ENCODE results near the gene QKI.
"Not testable (repeated sequence)": the region's sequence is repeated elsewhere in the genome, so short reads cannot be mapped to it uniquely, and the experiment has no call there.

The QKI gene

DNA sequence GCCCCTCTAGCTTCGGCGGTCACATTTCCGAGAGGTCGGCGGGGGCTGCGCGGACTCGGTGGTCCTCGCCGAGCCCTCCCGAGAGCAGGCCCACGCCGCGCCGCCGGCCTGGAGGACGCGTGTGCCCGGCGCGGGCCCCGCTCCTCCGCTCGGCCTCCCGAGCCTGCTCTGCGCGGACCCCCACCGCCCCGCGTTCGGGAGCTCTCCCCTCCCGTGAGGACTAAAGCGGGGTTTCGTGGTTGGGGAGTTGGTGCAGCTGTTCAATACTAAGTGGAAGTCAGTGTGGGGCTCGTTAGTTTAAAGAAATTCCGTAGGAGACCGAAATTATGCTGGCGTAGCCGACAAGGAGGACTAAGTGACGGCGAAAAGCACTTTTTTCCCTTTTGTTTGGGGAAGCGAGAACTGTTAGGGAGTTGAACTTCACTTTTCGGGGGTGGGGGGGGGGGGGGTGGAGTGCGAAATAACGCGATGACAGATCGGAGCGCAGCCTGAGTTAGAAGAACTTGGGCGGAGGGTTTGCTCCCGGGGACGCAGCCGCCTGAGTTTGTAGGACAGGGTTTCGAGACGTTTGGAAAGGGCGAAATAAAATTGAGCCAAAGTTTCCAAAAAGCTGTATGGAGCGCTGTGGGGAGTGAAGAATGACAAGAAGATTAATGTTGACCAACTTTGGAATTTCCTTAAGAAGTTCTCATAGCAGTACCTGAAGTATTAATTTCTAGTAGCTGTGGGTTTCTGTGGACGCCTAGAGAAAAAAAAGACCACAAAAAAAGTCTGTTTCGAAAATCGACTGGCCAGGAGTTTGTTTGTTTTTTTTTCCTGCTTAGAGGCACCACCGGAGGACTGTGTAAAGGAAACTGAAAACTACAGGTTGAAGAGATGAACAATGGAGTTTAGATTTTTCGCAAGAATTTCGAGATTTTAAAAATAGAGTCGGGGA is 1.4 kb downstream of the QKI start:
- peak; percentile 54 for DNase-seq

DNA sequence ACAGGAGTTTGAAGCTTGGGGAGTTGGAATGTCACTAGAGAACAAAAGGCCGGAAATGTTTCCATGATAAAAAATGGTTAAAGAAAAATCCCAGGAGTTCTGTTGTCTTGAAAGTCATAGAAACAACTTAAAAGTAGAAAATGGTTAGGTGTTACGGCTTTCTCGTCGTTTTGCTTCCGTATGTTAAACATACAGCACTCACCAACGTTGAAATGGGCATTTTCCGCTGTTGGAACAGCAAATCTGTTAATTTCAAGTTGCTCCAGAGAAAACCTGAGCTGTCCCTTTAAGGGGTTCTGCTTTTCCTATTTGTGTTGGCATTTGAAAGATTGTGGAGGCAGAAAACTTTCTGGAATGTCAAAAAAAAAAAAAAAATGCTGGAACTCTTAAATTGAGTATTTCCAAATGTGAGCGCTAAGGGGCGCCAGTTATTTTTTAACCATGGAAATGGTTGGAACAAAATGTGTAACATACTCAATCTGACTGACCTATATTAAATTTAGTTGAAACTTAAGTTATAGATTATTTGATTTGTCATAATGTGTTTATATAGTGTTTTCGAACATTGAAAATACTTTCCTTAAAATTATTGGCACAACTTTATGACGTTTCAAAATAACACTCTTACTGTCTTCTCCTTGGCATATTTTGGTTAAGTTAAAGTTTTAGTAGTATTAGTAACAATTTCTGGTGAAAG is 2.2 kb downstream of the QKI start:
- DNase-seq = peak; percentile 41

DNA sequence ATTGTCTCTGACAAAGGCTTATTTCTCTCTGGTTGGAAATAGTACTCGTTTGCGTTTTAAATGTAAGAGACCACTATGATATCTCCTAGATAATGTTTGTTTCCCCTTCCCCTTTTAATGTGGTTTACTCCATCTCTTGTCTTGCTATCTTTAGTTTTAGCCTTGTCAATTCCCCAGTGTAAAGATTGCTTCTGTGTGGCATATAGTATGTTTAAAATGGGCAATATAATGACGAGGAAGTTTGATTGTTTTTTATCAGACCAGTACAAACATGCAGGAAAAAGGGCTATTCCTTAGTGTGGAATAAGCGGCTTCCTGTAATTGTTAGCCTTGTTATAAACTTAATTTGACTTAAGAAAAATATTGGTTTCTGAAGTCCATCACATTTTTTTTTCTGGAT is 3.1 kb downstream of the QKI start:
- DNase-seq = no peak

DNA sequence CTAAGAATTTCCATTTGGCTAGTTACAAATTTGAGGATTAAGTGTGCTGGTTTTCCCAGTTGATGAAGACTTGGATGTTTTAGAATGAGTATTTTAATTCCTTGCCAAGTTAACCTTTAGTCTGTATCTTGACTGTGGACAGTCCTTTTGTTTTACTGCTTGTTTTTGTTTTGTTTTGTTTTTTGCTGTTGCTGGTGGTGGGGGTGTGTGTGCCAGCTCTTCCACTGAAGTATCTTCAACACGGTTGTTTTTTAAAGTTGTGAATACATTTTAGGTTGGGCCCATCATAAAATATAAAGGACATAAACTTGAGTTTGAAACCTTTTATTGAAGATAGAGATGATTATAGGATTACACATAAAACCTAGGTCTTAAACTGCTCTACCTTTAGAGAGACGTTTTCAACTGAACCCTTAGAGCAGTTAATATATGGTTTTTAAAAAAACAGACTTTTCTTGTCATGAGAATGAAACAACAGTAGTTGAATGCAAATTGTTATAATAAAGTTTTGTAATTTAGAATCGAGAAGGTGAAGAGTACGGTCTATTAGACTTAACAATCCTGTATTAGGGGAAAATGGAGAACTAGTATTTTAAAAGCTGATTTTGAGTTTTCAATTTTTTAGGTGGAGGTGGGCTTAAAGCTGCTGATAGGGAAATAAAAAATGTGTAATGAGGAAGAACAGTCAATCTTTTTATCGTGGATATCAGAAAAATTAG is 4.0 kb downstream of the QKI start:
- no peak for DNase-seq

DNA sequence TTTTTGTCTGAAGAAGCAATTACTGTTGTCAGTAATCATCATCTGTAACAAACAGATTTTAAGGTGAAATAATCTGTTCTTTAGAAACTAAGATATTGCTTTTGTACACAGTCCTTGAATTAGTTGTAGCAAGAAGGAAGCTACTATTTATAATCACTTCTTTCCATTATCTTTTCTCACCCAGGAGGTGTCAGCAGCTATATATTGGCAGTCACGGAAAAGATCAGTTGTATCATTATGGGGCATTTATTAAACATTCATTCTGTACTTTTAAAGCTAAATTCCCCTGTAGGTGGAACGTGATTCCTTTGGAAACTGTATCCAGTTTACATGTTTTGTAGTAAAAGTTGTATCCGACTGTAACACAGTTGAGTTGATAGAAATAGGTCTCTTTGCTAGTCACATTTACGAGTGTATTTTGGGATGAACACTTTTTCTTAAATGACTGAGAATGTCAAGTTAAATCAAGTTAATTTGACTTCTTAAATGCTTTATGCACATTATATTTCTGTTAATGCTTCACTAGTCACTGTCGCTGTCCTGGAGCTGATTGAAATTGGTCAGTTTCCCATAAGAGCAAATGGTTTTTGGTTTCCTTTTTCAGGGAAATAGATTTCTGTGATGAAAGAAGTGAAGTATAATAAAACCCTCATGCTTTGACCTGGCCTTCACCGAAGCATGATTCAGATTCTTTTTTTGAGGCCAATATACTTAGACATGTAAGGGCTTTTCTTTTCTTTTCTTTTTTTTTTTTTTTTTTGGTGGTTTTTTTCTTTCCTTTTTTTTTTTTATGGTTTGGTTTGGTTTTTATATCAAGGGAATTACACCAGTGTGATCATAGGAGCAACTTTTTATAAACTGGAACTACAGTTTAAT is 5.1 kb downstream of the QKI start:
- no peak for DNase-seq

DNA sequence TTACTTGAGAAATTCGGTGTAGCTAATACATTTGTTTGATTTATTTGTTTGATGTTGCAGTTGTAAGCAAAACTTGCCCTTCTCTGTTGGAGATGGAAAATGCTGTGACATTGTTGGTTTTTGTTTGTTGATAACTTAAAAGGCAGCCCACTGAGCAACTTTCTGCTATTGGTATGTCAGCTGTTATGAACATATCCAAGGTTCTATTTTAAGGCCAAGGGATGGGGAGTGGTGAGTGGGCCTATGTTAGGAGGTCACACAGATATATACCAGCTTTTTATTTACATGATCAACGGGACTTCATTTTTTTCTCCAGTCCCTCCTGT is 5.7 kb downstream of the QKI start:
- DNase-seq = no peak

DNA sequence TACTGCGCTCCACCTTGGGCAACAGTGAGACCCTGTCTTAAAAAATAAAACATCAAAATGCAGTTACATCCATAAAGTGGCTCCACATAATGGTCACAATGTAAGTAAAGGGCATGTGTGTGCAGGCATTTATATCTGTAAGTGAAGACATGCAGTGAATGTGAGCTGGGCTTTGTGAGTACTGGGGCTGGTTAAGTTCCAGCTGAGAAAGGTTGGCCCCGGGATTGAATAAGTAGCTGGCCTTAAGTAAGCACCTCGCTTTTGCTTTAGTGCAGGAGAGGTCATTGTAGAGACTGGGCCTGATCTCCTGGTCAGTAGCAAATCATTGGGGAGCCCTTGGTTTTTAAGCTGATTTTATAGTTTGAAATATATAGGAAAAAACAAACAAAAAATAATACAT is 8.0 kb downstream of the QKI start:
- no peak for DNase-seq

DNA sequence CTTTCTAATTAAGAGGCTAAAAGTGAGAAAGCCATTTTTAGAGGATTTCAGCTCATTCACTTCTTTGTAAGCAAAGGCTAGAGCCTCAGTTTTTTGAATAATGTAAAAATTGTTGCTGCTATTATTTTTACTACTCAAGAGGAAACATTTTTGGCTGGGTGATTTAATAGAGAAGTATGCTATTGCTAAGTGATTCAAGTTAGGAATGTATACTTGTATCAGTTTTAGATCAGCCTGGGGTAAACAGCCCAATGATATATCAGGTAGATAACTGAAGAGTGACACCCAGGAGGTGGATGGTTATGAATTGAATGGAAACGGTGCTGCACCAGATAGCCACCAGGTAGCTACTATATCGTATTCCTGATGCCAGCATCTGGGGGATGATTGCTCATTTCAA is 9.2 kb downstream of the QKI start:
- no peak for DNase-seq

DNA sequence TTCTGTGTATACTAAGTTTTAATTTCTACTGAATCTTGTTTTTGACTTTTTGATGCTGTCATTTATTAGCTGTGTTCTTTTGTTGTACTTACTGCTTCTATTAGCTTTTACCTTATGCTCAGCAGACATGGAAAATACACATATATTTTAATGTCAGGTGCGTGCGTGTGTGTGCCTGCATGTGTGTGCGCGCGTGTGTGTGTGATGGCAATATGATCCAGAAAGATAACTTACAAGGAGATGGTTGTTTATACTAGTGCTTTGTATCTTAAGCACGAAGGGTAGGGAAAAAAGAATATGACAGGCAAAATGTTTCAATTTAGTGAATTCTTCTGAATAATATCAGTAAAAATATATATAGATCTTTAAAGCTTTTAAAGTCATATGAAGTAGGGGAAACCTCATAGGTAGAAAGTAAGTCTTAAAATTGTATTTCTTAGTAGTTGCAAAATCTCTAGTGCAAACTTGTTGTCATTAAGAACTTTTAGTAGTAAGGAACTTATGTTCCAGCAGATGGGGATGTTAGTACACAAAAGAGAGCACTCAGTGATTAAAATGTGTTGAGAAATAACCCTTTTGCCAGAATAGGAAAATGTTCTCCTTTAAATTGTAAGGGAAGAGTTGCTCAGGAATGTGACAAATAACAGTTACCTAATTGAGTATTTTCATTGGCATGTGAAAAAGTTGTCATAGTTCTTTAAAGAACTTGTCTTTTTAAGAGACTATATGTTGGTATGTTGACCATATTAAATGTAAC is 13.2 kb downstream of the QKI start:
- no peak for DNase-seq

DNA sequence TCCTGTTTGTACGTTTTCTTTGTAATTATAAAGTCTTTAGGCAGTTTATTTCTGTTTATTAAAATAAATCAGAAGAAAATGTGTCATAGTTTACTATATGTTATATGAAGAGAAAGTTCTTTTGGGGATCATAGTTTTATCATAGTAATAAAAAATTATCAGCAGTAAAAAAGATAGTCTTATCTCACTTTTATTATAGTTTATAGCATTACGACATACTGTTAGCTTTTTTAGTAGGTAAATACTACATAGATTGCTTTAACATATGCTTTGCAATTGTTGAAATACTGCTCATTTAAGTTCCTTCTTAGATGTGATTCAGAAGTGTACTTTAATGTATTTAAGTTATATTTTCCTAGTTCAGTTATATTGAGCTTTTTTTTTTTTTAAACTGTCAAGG is 13.9 kb downstream of the QKI start:
- no peak for DNase-seq

DNA sequence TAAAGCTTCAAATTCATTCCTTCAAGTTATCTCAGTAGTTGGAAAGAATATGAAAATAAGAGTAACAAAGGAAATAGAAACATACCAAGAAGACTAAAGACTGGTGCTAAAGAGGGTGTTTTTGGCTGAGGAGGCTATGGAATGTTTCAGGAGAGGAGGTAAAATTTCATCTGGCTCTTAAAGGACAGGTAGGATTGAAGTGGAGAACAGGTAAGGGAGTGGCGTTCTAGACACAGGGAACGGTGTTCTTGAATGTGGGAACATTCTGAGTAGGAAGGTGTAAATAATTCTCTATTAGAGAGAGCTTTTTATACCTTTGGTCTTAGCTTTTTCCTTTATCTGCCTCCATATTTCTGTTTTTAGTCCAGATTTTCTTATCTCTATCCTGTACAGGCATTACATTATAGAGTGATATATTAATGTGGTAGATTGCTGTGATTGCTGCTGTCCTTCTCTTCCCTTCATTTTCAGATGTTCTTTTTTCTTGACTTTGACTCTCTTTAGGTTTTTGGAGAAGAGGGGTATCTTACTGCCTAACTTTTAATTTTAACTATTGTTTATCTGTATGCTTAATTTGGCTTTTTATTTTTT is 15.4 kb downstream of the QKI start:
- DNase-seq = no peak

DNA sequence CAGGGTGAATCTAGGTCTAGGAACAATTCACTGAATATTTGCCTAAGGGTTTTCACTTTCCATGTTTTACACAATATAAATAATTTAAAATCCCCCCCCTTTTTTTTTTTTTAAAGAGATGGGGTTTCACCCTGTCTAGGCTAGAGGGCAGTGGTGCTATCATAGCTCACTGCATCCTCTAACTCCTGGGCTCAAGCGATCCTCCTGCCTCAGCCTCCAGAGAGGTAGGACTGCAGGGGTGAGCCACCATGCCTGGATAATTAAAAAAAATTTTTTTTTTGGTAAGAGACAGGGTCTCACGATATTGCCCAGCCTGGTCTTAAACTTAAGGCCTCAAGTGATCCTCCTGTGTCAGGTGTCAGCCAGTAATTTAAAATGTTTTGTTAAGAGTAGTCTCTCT is 17.8 kb downstream of the QKI start:
- no peak for DNase-seq

DNA sequence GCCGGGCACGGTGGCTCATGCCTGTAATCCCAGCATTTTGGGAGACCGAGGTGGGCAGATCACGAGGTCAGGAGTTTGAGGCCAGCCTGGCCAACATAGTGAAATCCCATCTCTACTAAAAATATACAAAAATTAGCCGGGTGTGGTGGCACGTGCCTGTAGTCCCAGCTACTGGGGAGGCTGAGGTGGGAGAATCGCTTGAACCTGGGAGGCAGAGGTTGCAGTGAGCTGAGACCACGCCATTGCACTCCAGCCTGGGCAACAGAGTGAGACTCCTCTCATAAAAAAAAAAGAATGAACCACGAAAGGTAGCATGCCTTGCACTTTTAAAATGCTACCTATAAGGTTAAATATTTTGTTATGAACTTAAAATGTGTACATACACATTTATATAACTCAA is 19.0 kb downstream of the QKI start:
- DNase-seq = not testable (repeated sequence)

DNA sequence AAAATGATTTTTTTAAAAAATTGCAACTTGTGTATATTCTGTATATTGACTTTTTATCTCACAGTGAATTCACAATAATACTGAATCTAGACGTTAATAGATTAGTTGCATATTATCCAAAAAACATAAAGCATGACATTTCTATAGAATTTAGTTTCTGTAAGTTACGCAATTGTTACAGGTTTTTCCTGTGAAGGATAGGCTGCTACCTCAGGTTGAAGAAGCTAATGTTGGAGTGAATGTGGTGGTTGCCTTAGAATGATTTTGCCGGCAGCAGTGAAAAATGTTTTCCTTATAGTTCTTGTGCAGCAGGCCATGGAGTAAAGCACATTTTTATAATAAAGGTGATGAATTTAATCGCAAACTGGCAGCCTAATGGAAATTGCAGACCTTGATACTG is 20.5 kb downstream of the QKI start:
- DNase-seq = no peak

DNA sequence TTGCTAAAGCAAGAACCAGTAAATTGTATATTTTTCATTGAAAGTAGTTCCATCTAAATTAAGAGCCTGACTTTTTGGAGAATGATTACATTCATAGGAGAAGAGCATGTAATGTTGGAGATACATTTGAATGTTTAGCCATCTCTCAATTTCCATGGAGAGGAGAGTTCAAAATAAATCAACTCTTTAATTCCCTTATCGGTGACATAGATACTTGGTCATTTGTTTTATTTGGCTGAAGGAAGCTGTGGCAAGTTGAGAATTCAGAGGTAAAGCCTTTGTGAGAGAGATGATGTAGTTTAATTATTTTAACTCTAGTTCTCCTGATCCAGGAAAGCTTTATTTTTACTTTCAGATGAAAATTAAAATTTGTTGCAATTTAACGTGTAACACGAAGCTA is 22.3 kb downstream of the QKI start:
- DNase-seq = no peak

DNA sequence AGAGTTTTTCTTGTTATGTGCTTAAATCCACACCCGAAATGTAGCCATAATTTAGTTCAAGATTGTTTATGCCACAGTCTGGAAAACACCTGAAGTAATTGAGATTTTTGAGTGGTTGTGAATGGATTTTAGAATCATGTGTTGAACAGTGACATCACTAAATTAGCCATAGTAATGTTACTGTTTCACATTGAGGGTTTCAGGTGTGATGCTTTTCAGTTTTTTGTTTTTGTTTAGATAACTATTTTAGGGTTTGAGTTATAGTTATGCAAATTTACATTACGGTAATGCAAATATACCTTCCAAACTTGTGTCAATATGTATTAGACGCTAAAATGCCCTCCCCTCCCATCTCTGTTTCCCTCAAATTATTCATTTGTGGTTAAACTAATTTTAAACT is 22.9 kb downstream of the QKI start:
- DNase-seq = no peak

DNA sequence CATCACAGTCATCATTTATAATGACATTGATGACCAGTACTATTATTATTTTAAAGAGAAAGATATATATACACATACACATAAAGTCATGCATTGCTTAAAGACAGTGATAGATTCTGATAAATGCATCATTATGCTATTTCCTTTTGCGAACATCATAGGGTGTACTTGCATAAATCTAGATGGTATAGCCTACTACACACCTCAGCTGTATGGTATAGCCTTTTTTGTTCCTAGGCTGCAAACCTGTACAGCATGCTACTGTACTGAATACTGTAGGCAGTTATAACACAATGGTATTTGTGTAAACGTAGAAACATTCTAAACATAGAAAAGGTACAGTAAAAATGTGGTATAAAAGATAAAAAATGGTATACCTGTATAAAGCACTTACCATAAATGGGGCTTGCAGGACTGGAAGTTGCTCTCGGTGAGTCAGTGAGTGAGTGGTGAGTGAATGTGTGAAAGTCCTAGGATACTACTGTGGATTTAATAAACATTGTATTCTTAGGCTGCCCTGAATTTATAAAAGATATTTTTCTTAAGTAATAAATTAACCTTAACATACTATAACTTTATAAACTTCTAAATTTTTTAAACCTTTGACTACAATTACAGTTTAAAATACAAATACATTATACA is 23.9 kb downstream of the QKI start:
- no peak for DNase-seq

DNA sequence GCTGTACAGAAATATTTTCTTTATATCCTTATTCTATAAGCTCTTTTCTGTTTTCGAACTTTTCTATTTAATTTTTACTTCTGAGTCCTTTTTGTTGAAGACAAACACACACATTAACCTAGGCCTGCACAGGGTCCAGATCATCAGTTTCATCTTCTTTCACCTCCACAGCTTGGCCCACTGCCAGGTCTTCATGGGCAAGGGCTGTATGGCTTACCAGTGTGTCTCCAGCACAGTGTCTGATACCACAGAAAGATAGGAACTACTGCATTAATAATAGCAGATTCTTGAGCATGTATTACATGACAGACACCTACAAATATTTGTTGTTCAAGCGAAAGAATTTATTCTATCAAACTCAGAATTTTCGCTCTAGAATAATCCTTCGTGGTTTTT is 24.4 kb downstream of the QKI start:
- DNase-seq = no peak

DNA sequence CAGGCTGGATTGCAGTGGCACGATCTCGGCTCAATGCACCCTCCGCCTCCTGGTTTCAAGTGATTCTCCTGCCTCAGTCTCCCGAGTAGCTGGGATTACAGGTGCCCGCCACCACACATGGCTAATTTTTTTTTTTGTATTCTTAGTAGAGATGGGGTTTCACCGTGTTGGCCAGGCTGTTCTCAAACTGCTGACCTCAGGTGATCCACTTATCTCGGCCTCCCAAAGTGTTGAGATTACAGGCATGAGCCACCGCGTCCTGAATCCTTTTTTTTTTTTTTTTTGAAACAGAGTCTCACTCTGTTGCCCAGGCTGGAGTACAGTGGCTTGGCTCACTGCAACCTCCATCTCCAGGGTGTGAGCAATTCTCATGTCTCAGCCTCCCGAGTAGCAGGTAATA is 24.9 kb downstream of the QKI start:
- not testable (repeated sequence) for DNase-seq

DNA sequence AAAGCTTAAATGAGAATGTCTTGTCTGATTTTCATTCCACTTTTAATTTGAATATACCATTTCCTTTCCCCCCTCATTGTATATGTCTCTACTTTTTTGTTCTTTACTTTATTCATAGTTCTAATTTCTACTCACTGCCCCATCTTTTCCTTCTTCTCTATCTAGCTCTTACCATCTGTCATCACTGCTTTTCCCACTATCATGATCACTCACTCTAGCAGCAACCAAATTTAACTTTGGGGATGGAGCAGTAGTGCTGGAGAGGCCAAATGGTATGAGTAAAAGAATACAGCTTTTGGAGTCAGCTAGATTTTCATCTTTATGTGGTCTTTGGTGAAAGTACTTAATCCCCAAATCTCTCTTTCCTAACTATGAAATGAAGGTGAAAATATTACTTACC is 25.5 kb downstream of the QKI start:
- no peak for DNase-seq

DNA sequence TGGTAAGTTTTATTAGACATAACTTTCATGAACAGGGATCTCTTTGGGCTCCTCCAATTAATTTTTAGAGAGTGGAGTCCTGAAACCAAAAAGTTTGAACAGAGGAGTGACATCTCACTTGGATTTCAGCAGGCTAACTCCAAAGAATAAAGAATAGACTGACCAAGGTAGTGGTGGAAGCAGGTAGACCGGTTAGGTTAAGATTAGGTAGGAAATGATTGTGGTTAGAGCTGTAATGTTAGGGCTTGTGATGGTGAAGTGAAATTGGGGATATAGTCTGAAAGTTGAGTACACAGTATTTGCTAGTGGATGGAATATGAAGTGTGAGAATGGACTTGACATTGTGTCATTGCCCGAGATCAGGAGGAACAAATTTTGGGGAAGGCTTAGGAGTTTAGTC is 27.8 kb downstream of the QKI start:
- no peak for DNase-seq

Measured in activated CD4-positive, alpha-beta T cell treated with anti-CD3 and anti-CD28 coated beads, Interleukin-10, Interleukin-2, amounts not matched to agents 100 ng/mL and 50 ng/mL, durations not matched to agents 16 hours and 8 hours (primary cell).